ENCODE data around the gene GPA33. TPM values are rescaled to one million over a fixed set of nuclear protein-coding genes. Genes with fewer than 3 reads are reported as not detected.

Gene GPA33
- total RNA-seq, 5 donors from 2014 or later (not counting 1 experiment from before 2014, with no cell fraction given), result 8.6 to 22.8 (median 17.7) TPM

DNA sequence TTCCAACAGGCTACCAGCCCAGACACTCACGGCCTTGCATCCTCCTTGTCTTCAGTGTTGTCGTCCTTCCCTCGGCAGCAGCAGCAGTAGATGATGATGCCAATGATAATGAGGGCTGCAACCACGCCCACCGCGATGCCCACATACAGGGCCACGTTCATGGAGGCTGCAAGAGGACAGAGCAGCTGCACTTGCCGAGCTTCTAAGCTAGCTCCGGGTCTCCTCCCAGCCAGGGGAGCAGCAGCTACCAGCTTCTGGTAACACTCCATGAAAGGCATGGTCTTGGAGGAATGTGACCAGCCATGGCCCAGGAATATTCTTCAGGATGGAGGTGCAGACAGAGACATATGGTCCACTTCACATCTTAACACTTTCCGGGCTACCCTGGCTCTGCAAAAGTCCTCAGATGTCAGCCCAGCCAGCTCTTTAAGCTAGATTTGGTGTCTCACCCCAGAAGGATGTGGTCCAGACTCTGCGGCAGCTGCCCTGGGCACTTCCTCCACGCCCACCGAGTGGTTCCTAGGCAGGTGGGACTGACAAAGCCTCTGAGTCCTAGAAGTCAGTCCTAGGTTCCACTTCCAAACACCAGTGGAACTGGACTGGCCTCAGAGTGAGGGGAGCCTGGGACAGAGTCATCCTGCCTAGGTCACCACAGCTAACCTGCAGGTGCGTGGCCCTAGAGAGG lies 35.1 kb downstream of the GPA33 start:
- peaks cover 0 to 6% of the 10 kb centered on the region in 2 experiments for H3K4me1 ChIP-seq (ENCODE audit: control insufficient read depth in 1 of 2, extremely low read depth in 1 of 2, insufficient read depth in 2 of 2, low read length in 2 of 2)
- Mint-ChIP-seq H3K4me1 (peaks cover 6 to 8% (median 8%) of the 10 kb centered on the region in 3 donors), H3K4me3 (no peak overlapping the region), H3K27ac (no peak overlapping the region), H3K9me3 (no peaks in the 10 kb centered on the region), H3K27me3 (no peaks in the 10 kb centered on the region), H3K36me3 (peaks cover 21% of the 10 kb centered on the region)
- H3K27ac ChIP-seq (ENCODE audit: low read length), result no peak overlapping the region
- peaks cover 7 to 12% of the 10 kb centered on the region in 2 donors for H3K36me3 ChIP-seq (ENCODE audit: control insufficient read depth in 2 of 2, extremely low read depth in 1 of 2, insufficient read depth in 1 of 2, low read length in 1 of 2)
- CTCF ChIA-PET, result interaction anchor here (0.6 to 10.4 kb wide), 4 partner anchors 145 to 168 kb away, joined by 3 to 208 read pairs (median 7); no protein-coding TSS in a partner anchor
- ATAC-seq (replicated peaks in 1 of 4), result no peak
- WGBS (ENCODE audit: insufficient coverage), result 76% methylated on average over 13 of the region's 14 CpGs
- no peaks in the 10 kb centered on the region for H3K27me3 ChIP-seq (replicated peaks in 1 of 2; ENCODE audit: control insufficient read depth in 2 of 2, extremely low read depth in 1 of 2, insufficient read depth in 2 of 2, low read length in 1 of 2)
- POLR2A ChIA-PET, result interaction anchor here in 1 of 2 donors (0.6 kb wide), 1 partner anchor 11 kb away, joined by 4 read pairs; no protein-coding TSS in a partner anchor
- no peak for DNase-seq
- H3K4me3 ChIP-seq (ENCODE audit: control insufficient read depth in 1 of 2, extremely low read depth in 1 of 2, low read length in 1 of 2), result no peak overlapping the region
- H3K9me3 ChIP-seq, result no peaks in the 10 kb centered on the region

DNA sequence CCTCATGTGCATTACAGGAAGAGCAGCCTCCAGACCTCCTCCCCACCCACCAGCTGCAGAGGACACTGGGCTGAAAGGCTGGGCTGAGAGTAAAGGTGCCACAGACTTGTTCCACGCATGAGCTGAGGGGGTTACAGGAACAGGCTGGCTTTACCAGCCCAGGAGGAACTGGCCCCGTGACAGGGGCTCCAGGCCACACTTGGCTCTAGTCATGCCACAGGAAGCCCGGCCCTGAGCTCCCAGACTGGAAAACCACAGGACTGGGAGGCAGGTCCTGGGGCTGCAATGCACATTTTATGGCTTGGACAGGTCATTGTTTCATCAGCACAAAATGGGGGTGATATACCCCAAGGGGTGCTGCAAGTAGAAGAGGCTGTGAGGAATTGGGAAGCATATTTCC lies 35.6 kb downstream of the GPA33 start:
- H3K9me3 ChIP-seq, result no peaks in the 10 kb centered on the region
- Mint-ChIP-seq H3K4me3 (no peak overlapping the region), H3K27me3 (no peaks in the 10 kb centered on the region), H3K4me1 (peaks cover 6 to 7% (median 6%) of the 10 kb centered on the region in 3 donors), H3K36me3 (peaks cover 21% of the 10 kb centered on the region), H3K9me3 (no peaks in the 10 kb centered on the region), H3K27ac (no peak overlapping the region)
- WGBS (ENCODE audit: insufficient coverage), result 70% methylated on average over 3 of the region's 3 CpGs
- CTCF ChIA-PET, result interaction anchor here (0.5 to 10.4 kb wide), 4 partner anchors 10 to 167 kb away, joined by 3 to 208 read pairs (median 6); no protein-coding TSS in a partner anchor
- DNase-seq, result no peak
- no peak for ATAC-seq (replicated peaks in 1 of 4)
- no peak overlapping the region for H3K4me3 ChIP-seq (ENCODE audit: control insufficient read depth in 1 of 2, extremely low read depth in 1 of 2, low read length in 1 of 2)
- no peak overlapping the region for H3K27ac ChIP-seq (ENCODE audit: low read length)
- peaks cover 0 to 6% of the 10 kb centered on the region in 2 experiments for H3K4me1 ChIP-seq (ENCODE audit: control insufficient read depth in 1 of 2, extremely low read depth in 1 of 2, insufficient read depth in 2 of 2, low read length in 2 of 2)
- POLR2A ChIA-PET, result no interaction called here
- H3K27me3 ChIP-seq (replicated peaks in 1 of 2; ENCODE audit: control insufficient read depth in 2 of 2, extremely low read depth in 1 of 2, insufficient read depth in 2 of 2, low read length in 1 of 2), result no peaks in the 10 kb centered on the region
- H3K36me3 ChIP-seq (ENCODE audit: control insufficient read depth in 2 of 2, extremely low read depth in 1 of 2, insufficient read depth in 1 of 2, low read length in 1 of 2), result peaks cover 8 to 12% of the 10 kb centered on the region in 2 donors

GRCh38 chr1:167052389-167052788 lies 37.8 kb downstream of the GPA33 start:
- H3K27me3 Mint-ChIP-seq, result no peaks in the 10 kb centered on the region
- H3K27ac Mint-ChIP-seq, result no peak overlapping the region
- no peak for DNase-seq
- H3K4me3 Mint-ChIP-seq, result no peak overlapping the region
- CTCF ChIA-PET, result interaction anchor here (1.0 to 1.4 kb wide), 2 partner anchors 8 to 142 kb away, joined by 3 to 5 read pairs; no protein-coding TSS in a partner anchor
- Histone ChIP-seq H3K4me1 (ENCODE audit: control insufficient read depth in 1 of 2, extremely low read depth in 1 of 2, insufficient read depth in 2 of 2, low read length in 2 of 2) (no peaks in the 10 kb centered on the region), H3K9me3 (no peaks in the 10 kb centered on the region), H3K36me3 (ENCODE audit: control insufficient read depth in 2 of 2, extremely low read depth in 1 of 2, insufficient read depth in 1 of 2, low read length in 1 of 2) (peaks cover 8 to 12% of the 10 kb centered on the region in 2 donors), H3K27me3 (replicated peaks in 1 of 2; ENCODE audit: control insufficient read depth in 2 of 2, extremely low read depth in 1 of 2, insufficient read depth in 2 of 2, low read length in 1 of 2) (no peaks in the 10 kb centered on the region), H3K4me3 (ENCODE audit: control insufficient read depth in 1 of 2, extremely low read depth in 1 of 2, low read length in 1 of 2) (no peak overlapping the region), H3K27ac (ENCODE audit: low read length) (no peak overlapping the region)
- WGBS (ENCODE audit: insufficient coverage), result 93% methylated on average over 7 of the region's 8 CpGs
- no peak for ATAC-seq (replicated peaks in 1 of 4)
- POLR2A ChIA-PET, result interaction anchor here in 1 of 2 donors (0.7 kb wide), 1 partner anchor 106 kb away, joined by 3 read pairs; no protein-coding TSS in a partner anchor
- no peaks in the 10 kb centered on the region for H3K4me1 Mint-ChIP-seq
- no peaks in the 10 kb centered on the region for H3K9me3 Mint-ChIP-seq
- H3K36me3 Mint-ChIP-seq, result peaks cover 27% of the 10 kb centered on the region

- no peaks in the 10 kb centered on the region for H3K9me3 Mint-ChIP-seq
- H3K4me1 Mint-ChIP-seq, result no peaks in the 10 kb centered on the region
- Histone ChIP-seq H3K27ac (ENCODE audit: low read length) (no peak overlapping the region), H3K4me3 (ENCODE audit: control insufficient read depth in 1 of 2, extremely low read depth in 1 of 2, low read length in 1 of 2) (no peak overlapping the region), H3K4me1 (ENCODE audit: control insufficient read depth in 1 of 2, extremely low read depth in 1 of 2, insufficient read depth in 2 of 2, low read length in 2 of 2) (no peaks in the 10 kb centered on the region), H3K36me3 (ENCODE audit: control insufficient read depth in 2 of 2, extremely low read depth in 1 of 2, insufficient read depth in 1 of 2, low read length in 1 of 2) (peaks cover 8 to 12% of the 10 kb centered on the region in 2 donors), H3K27me3 (replicated peaks in 1 of 2; ENCODE audit: control insufficient read depth in 2 of 2, extremely low read depth in 1 of 2, insufficient read depth in 2 of 2, low read length in 1 of 2) (no peaks in the 10 kb centered on the region), H3K9me3 (no peaks in the 10 kb centered on the region)
- H3K27ac Mint-ChIP-seq, result no peak overlapping the region
- DNase-seq, result no peak
- no peak overlapping the region for H3K4me3 Mint-ChIP-seq
- WGBS (ENCODE audit: insufficient coverage), result 100% methylated on average over 1 of the region's 5 CpGs
- POLR2A ChIA-PET, result no interaction called here
- CTCF ChIA-PET, result interaction anchor here in 1 of 2 donors (1.4 kb wide), 1 partner anchor 142 kb away, joined by 5 read pairs; no protein-coding TSS in a partner anchor
- no peaks in the 10 kb centered on the region for H3K27me3 Mint-ChIP-seq
- peaks cover 27% of the 10 kb centered on the region for H3K36me3 Mint-ChIP-seq
- ATAC-seq (replicated peaks in 1 of 4), result no peak
These were observed 38.3 kb downstream of the GPA33 start for GRCh38 chr1:167051907-167052306.

GRCh38 chr1:167043752-167044488 lies 46.3 kb downstream of the GPA33 start:
- POLR2A ChIA-PET, result interaction anchor here (0.6 to 0.9 kb wide), 7 partner anchors 12 to 1145 kb away, joined by 3 to 6 read pairs (median 4); no protein-coding TSS in a partner anchor
- Histone ChIP-seq H3K4me1 (ENCODE audit: control insufficient read depth in 1 of 2, extremely low read depth in 1 of 2, insufficient read depth in 2 of 2, low read length in 2 of 2) (peaks cover 2% of the 10 kb centered on the region in 2 experiments), H3K27ac (ENCODE audit: low read length) (peak overlapping the region; percentile 10), H3K27me3 (replicated peaks in 1 of 2; ENCODE audit: control insufficient read depth in 2 of 2, extremely low read depth in 1 of 2, insufficient read depth in 2 of 2, low read length in 1 of 2) (peaks cover 0 to 4% of the 10 kb centered on the region in 2 experiments), H3K9me3 (no peaks in the 10 kb centered on the region), H3K4me3 (ENCODE audit: control insufficient read depth in 1 of 2, extremely low read depth in 1 of 2, low read length in 1 of 2) (peak overlapping the region; percentile 53 to 62), H3K36me3 (ENCODE audit: control insufficient read depth in 2 of 2, extremely low read depth in 1 of 2, insufficient read depth in 1 of 2, low read length in 1 of 2) (no peaks in the 10 kb centered on the region)
- Mint-ChIP-seq H3K4me3 (peak overlapping the region; percentile 77 to 88 (median 82)), H3K27ac (peak overlapping the region; percentile 49 to 73), H3K36me3 (peaks cover 4% of the 10 kb centered on the region), H3K27me3 (peaks cover 9 to 11% of the 10 kb centered on the region in 2 donors), H3K4me1 (peaks cover 16 to 19% (median 17%) of the 10 kb centered on the region in 3 donors), H3K9me3 (no peaks in the 10 kb centered on the region)
- ATAC-seq (replicated peaks in 1 of 4), result peak; percentile 90 to 100 (median 96)
- CTCF ChIA-PET, result interaction anchor here (0.6 to 2.6 kb wide), 12 partner anchors 9 to 135 kb away, joined by 3 to 24 read pairs (median 4); no protein-coding TSS in a partner anchor
- 8% methylated on average over 11 of the region's 21 CpGs for WGBS (ENCODE audit: insufficient coverage)
- DNase-seq, result peak; percentile 42 to 82 (median 68)

GRCh38 chr1:167033646-167034045 lies 56.5 kb downstream of the GPA33 start:
- H3K4me3 ChIP-seq (ENCODE audit: control insufficient read depth in 1 of 2, extremely low read depth in 1 of 2, low read length in 1 of 2), result no peak overlapping the region
- 60% methylated on average over 1 of the region's 2 CpGs for WGBS (ENCODE audit: insufficient coverage)
- DNase-seq, result no peak
- ATAC-seq (replicated peaks in 1 of 4), result no peak
- Mint-ChIP-seq H3K4me3 (no peak overlapping the region), H3K27ac (no peak overlapping the region), H3K4me1 (no peaks in the 10 kb centered on the region), H3K27me3 (peaks cover 0 to 7% of the 10 kb centered on the region in 2 donors), H3K36me3 (no peaks in the 10 kb centered on the region), H3K9me3 (no peaks in the 10 kb centered on the region)
- ChIA-PET CTCF (interaction anchor here in 1 of 2 donors (0.6 kb wide), 1 partner anchor 124 kb away, joined by 4 read pairs; no protein-coding TSS in a partner anchor), POLR2A (no interaction called here)
- H3K36me3 ChIP-seq (ENCODE audit: control insufficient read depth in 2 of 2, extremely low read depth in 1 of 2, insufficient read depth in 1 of 2, low read length in 1 of 2), result no peaks in the 10 kb centered on the region
- H3K9me3 ChIP-seq, result no peaks in the 10 kb centered on the region
- H3K4me1 ChIP-seq (ENCODE audit: control insufficient read depth in 1 of 2, extremely low read depth in 1 of 2, insufficient read depth in 2 of 2, low read length in 2 of 2), result no peaks in the 10 kb centered on the region
- no peak overlapping the region for H3K27ac ChIP-seq (ENCODE audit: low read length)
- H3K27me3 ChIP-seq (replicated peaks in 1 of 2; ENCODE audit: control insufficient read depth in 2 of 2, extremely low read depth in 1 of 2, insufficient read depth in 2 of 2, low read length in 1 of 2), result peaks cover 0 to 1% of the 10 kb centered on the region in 2 experiments
